ENCODE measurements around the gene SLC48A1.

SLC48A1 gene

GRCh38 chr12:47819138-47819895 lies 46.3 kb downstream of the SLC48A1 start:
- Mint-ChIP-seq H3K27ac (ENCODE audit: low read depth) (peak overlapping the region; percentile 89), H3K4me1 (peaks cover 84% of the 10 kb centered on the region), H3K9me3 (no peaks in the 10 kb centered on the region), H3K4me3 (peak overlapping the region; percentile 97), H3K27me3 (no peaks in the 10 kb centered on the region), H3K36me3 (ENCODE audit: insufficient read depth) (peaks cover 12% of the 10 kb centered on the region)
- DNase-seq (ENCODE audit: low spot score in 2 of 2) (no peak), ATAC-seq (replicated peaks; ENCODE audit: extremely low read depth, poor library complexity, severe bottlenecking) (peak; percentile 13)

DNA sequence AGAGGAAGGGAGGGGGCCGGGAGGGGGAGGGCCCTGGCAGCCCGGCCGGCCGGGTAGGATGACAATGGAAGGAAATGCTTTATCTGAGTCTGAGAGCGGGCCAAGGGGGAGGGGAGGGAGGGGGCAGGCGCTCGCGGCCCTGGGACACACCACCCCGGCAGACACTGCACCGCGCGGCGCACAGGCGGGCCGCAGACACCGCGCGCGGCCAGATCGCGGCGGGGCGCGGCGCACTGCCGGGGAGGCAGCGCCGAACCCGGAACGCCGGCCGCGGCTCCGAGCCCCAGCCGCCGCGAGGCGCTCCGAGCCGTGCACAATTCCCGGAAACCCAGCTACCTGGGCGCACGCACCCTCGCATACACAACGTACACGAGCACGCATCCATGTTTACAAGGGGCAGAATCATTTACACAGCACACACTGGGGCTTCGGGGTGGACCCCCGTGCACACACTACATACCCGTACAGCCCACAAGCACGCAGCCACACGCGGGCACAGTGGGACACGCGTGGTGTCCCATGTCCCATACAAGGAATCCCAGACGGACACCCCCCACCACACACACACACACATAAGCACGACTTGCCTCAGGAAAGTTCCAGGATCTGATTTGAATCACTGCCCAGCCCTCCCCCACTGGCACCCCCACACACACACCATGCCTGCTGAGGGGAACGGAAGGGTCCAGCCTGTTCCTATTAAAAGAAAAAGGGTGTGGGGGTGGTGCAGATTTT lies 47.0 kb downstream of the SLC48A1 start, which contains the start of gene HDAC7:
Gene HDAC7 (minus strand): TSS at position 8 of the 735 bp plus-strand sequence. CDS start 118 bp downstream, outside the sequence.
- peaks cover 12% of the 10 kb centered on the region for H3K36me3 Mint-ChIP-seq (ENCODE audit: insufficient read depth)

GRCh38 chr12:47820631-47821345 lies 47.8 kb downstream of the SLC48A1 start:
- DNase-seq (ENCODE audit: low spot score in 2 of 2) (no peak), ATAC-seq (replicated peaks; ENCODE audit: extremely low read depth, poor library complexity, severe bottlenecking) (no peak)
- Mint-ChIP-seq H3K4me1 (peaks cover 84% of the 10 kb centered on the region), H3K36me3 (ENCODE audit: insufficient read depth) (peaks cover 10% of the 10 kb centered on the region), H3K9me3 (no peaks in the 10 kb centered on the region), H3K4me3 (peak overlapping the region; percentile 81), H3K27ac (ENCODE audit: low read depth) (peak overlapping the region; percentile 88), H3K27me3 (no peaks in the 10 kb centered on the region)

More for the DNA sequence above, 47.0 kb downstream of the SLC48A1 start, which contains the start of gene HDAC7:
- no peaks in the 10 kb centered on the region for H3K9me3 Mint-ChIP-seq
- H3K4me3 Mint-ChIP-seq, result peak within 1 kb of the TSS; percentile 97
- DNase-seq (ENCODE audit: low spot score in 2 of 2) (peak in 1 of 2 donors; percentile 31), ATAC-seq (replicated peaks; ENCODE audit: extremely low read depth, poor library complexity, severe bottlenecking) (peak; percentile 63)
- H3K27me3 Mint-ChIP-seq, result no peaks in the 10 kb centered on the region
- peaks cover 84% of the 10 kb centered on the region for H3K4me1 Mint-ChIP-seq
- H3K27ac Mint-ChIP-seq (ENCODE audit: low read depth), result peak within 1 kb of the TSS; percentile 89

DNA sequence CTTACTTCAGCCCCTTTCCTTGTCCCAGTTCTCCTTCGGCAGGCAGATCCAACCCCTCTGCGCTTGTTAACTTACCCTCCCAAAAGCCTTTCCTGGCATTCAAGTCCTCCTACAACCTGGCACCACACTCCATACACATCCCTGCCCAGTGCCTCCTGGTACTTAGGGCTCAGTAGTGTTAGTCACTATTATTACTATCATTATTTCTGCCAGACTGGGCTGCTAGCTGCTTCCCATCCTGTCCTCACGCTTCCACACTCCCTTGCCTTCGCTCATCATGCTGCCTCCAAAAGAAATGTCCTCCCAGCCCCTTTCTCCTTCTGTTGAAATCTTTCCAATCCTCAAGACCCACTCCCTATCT lies 48.3 kb downstream of the SLC48A1 start:
- DNase-seq (ENCODE audit: low spot score in 2 of 2) (no peak), ATAC-seq (replicated peaks; ENCODE audit: extremely low read depth, poor library complexity, severe bottlenecking) (no peak)
- H3K36me3 Mint-ChIP-seq (ENCODE audit: insufficient read depth), result peaks cover 10% of the 10 kb centered on the region
- H3K27ac Mint-ChIP-seq (ENCODE audit: low read depth), result peak overlapping the region; percentile 88
- no peaks in the 10 kb centered on the region for H3K27me3 Mint-ChIP-seq
- H3K9me3 Mint-ChIP-seq, result no peaks in the 10 kb centered on the region
- H3K4me3 Mint-ChIP-seq, result peak overlapping the region; percentile 81
- peaks cover 80% of the 10 kb centered on the region for H3K4me1 Mint-ChIP-seq

- Mint-ChIP-seq H3K4me3 (peak overlapping the region; percentile 81), H3K36me3 (ENCODE audit: insufficient read depth) (peaks cover 10% of the 10 kb centered on the region), H3K4me1 (peaks cover 69% of the 10 kb centered on the region), H3K9me3 (no peaks in the 10 kb centered on the region), H3K27ac (ENCODE audit: low read depth) (peak overlapping the region; percentile 95), H3K27me3 (no peaks in the 10 kb centered on the region)
- no peak for ATAC-seq (replicated peaks; ENCODE audit: extremely low read depth, poor library complexity, severe bottlenecking)
- DNase-seq (ENCODE audit: low spot score in 2 of 2), result no peak
Observed at GRCh38 chr12:47822401-47822800, 49.4 kb downstream of the SLC48A1 start.

DNA sequence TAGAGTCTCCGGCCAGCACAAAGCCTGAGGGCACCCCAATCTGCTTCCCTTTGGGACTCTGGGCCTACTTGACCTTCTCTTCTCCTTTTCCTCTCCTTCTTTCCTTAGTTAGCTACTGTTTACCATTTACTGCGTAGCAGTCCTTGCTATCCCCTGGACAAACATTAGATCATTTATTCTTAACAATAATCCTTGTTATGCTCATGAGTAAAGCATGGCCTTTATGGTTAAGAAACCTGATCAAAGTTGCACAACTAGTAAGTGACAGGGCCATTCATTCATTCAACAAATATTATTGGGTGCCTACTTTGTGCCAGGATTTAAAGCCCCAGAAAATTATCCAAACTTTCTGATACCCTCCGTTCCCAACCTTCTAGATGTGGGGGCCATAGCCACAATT lies 49.8 kb downstream of the SLC48A1 start:
- no peaks in the 10 kb centered on the region for H3K9me3 Mint-ChIP-seq
- DNase-seq (ENCODE audit: low spot score in 2 of 2), result no peak
- H3K27me3 Mint-ChIP-seq, result no peaks in the 10 kb centered on the region
- no peak for ATAC-seq (replicated peaks; ENCODE audit: extremely low read depth, poor library complexity, severe bottlenecking)
- H3K4me1 Mint-ChIP-seq, result peaks cover 65% of the 10 kb centered on the region
- H3K36me3 Mint-ChIP-seq (ENCODE audit: insufficient read depth), result peaks cover 10% of the 10 kb centered on the region
- H3K27ac Mint-ChIP-seq (ENCODE audit: low read depth), result peak overlapping the region; percentile 95
- H3K4me3 Mint-ChIP-seq, result no peak overlapping the region

- Mint-ChIP-seq H3K4me1 (peaks cover 58% of the 10 kb centered on the region), H3K4me3 (peak overlapping the region; percentile 51), H3K9me3 (no peaks in the 10 kb centered on the region), H3K27me3 (no peaks in the 10 kb centered on the region), H3K36me3 (ENCODE audit: insufficient read depth) (peaks cover 6% of the 10 kb centered on the region), H3K27ac (ENCODE audit: low read depth) (peak overlapping the region; percentile 95)
- no peak for ATAC-seq (replicated peaks; ENCODE audit: extremely low read depth, poor library complexity, severe bottlenecking)
- DNase-seq (ENCODE audit: low spot score in 2 of 2), result no peak
Observed at GRCh38 chr12:47823422-47824086, 50.5 kb downstream of the SLC48A1 start.

DNA sequence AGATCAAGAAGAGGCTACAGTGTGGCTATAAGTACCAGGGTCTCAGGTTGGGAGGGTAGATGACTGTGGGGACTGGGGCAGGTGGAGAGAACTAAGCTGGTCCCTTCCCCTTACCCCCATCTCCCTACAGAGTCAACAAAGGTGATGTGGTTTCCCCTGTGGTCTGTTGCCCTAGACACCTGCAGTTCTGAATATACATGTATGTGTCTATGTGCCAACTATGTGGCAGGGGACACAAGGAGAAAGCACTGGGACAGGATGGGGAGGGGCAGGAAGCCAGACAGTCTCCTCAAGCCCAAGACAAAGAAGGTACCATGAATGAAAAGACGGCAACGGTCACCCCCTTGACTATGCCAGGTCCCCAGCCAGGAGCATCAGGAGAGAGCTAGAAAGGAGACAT lies 51.2 kb downstream of the SLC48A1 start:
- H3K36me3 Mint-ChIP-seq (ENCODE audit: insufficient read depth), result peaks cover 5% of the 10 kb centered on the region
- no peak for DNase-seq (ENCODE audit: low spot score in 2 of 2)

GRCh38 chr12:47824635-47825034 lies 51.6 kb downstream of the SLC48A1 start:
- no peaks in the 10 kb centered on the region for H3K9me3 Mint-ChIP-seq
- peak overlapping the region; percentile 95 for H3K27ac Mint-ChIP-seq (ENCODE audit: low read depth)
- ATAC-seq (replicated peaks; ENCODE audit: extremely low read depth, poor library complexity, severe bottlenecking) (no peak), DNase-seq (ENCODE audit: low spot score in 2 of 2) (no peak)
- peaks cover 5% of the 10 kb centered on the region for H3K36me3 Mint-ChIP-seq (ENCODE audit: insufficient read depth)
- H3K4me1 Mint-ChIP-seq, result peaks cover 55% of the 10 kb centered on the region
- H3K27me3 Mint-ChIP-seq, result no peaks in the 10 kb centered on the region
- peak overlapping the region; percentile 51 for H3K4me3 Mint-ChIP-seq

More for the DNA sequence above, 51.2 kb downstream of the SLC48A1 start:
- ATAC-seq (replicated peaks; ENCODE audit: extremely low read depth, poor library complexity, severe bottlenecking), result peak; percentile 55
- H3K27ac Mint-ChIP-seq (ENCODE audit: low read depth), result peak overlapping the region; percentile 95
- H3K4me1 Mint-ChIP-seq, result peaks cover 55% of the 10 kb centered on the region
- no peaks in the 10 kb centered on the region for H3K9me3 Mint-ChIP-seq
- no peaks in the 10 kb centered on the region for H3K27me3 Mint-ChIP-seq
- peak overlapping the region; percentile 51 for H3K4me3 Mint-ChIP-seq

DNA sequence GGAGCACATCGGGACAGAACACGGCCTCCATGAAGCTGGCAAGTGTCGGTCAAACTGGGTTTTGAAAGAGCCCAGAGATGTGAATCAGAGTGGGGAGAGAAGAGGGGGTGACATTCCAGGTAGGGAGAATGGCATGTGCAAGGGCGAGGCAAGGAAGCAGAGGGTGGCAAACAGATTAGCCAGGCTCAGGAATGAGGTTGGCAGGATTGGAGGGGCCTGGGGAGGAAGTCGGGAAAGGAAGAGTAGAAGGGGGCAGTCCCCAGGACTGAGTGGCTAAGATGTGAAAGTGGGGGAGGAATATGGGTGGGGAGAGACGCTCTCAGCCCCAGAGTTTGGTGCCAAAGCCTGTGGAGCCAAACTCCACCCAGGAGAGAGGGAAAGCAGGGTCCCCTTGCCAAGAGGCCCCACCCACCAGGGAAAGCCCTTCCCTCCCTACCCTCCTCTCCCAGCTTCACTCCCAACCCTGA lies 52.2 kb downstream of the SLC48A1 start:
- no peaks in the 10 kb centered on the region for H3K9me3 Mint-ChIP-seq
- peak overlapping the region; percentile 95 for H3K27ac Mint-ChIP-seq (ENCODE audit: low read depth)
- ATAC-seq (replicated peaks; ENCODE audit: extremely low read depth, poor library complexity, severe bottlenecking), result no peak
- peak overlapping the region; percentile 51 for H3K4me3 Mint-ChIP-seq
- peaks cover 52% of the 10 kb centered on the region for H3K4me1 Mint-ChIP-seq
- peaks cover 5% of the 10 kb centered on the region for H3K36me3 Mint-ChIP-seq (ENCODE audit: insufficient read depth)
- no peak for DNase-seq (ENCODE audit: low spot score in 2 of 2)
- no peaks in the 10 kb centered on the region for H3K27me3 Mint-ChIP-seq

DNA sequence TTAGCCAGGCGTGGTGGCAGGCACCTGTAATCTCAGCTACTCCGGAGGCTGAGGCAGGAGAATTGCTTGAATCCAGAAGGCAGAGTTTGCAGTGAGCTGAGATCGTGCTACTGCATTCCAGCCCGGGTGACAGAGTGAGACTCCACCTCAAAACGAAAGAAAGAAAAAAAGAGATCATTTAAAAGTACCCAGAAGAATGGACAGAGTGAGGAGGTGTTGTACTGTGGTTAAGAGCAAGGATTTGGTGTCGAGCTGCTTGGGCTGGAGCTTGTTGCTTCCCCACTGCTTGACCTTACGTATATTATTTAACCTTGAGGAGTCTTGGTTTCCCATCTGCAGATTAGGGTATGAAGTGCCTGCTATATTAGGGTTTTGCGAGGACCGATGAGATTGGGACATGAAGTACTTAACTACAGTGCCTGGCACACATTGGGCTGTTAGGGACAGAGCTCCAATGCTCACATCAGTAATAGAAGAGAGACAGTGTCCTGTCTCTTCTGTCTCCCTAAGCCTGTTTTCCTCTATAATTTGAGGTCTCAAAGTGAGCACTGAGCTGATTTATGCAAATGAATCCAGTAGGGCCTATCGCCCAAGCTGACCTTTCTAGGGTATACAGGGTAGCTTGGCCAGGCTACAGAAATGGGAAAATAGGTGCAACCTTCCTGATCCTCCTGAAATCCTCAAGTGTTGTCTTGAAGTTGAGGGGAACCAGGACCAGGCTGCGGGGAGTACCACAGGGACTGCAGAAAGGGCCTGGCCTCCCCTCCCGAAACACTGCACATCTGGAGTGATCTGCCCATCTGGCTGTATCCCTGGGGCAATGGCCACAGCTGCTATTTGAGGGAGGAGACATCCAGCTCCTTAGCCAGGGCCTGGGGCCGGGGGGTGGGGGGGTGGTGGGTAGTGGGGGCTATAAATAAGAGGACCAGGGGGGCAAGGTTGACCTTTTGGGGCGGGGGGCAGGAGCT lies 55.3 kb downstream of the SLC48A1 start:
- no peaks in the 10 kb centered on the region for H3K9me3 Mint-ChIP-seq
- DNase-seq (ENCODE audit: low spot score in 2 of 2), result no peak
- no peak for ATAC-seq (replicated peaks; ENCODE audit: extremely low read depth, poor library complexity, severe bottlenecking)
- peaks cover 3% of the 10 kb centered on the region for H3K36me3 Mint-ChIP-seq (ENCODE audit: insufficient read depth)
- H3K27me3 Mint-ChIP-seq, result no peaks in the 10 kb centered on the region
- H3K4me1 Mint-ChIP-seq, result peaks cover 42% of the 10 kb centered on the region
- H3K27ac Mint-ChIP-seq (ENCODE audit: low read depth), result no peak overlapping the region
- H3K4me3 Mint-ChIP-seq, result no peak overlapping the region
